Measurements from ENCODE around the gene ESF1. TPM values are rescaled to one million over a fixed set of nuclear protein-coding genes. Genes with fewer than 3 reads are reported as not detected.

The ESF1 gene
- total RNA-seq, 5 donors from 2014 or later (not counting 1 experiment from before 2014, with no cell fraction given), result 9.4 to 14.2 (median 12.2) TPM

- Histone ChIP-seq H3K27me3 (replicated peaks in 1 of 2; ENCODE audit: control insufficient read depth in 2 of 2, extremely low read depth in 1 of 2, insufficient read depth in 2 of 2, low read length in 1 of 2) (no peaks in the 10 kb centered on the region), H3K4me1 (ENCODE audit: control insufficient read depth in 1 of 2, extremely low read depth in 1 of 2, insufficient read depth in 2 of 2, low read length in 2 of 2) (peaks cover 14 to 30% of the 10 kb centered on the region in 2 experiments), H3K27ac (ENCODE audit: low read length) (peak overlapping the region; percentile 90), H3K4me3 (ENCODE audit: control insufficient read depth in 1 of 2, extremely low read depth in 1 of 2, low read length in 1 of 2) (peak overlapping the region; percentile 89 to 91), H3K9me3 (no peaks in the 10 kb centered on the region), H3K36me3 (ENCODE audit: control insufficient read depth in 2 of 2, extremely low read depth in 1 of 2, insufficient read depth in 1 of 2, low read length in 1 of 2) (peaks cover 0 to 17% of the 10 kb centered on the region in 2 donors)
- ChIA-PET CTCF (interaction anchor here (0.6 to 4.0 kb wide), 4 partner anchors 11 to 200 kb away, joined by 4 to 39 read pairs (median 14); no protein-coding TSS in a partner anchor), POLR2A (interaction anchor here (0.6 kb wide), 5 partner anchors 13 to 685 kb away, joined by 3 to 11 read pairs (median 5); no protein-coding TSS in a partner anchor)
- ATAC-seq (replicated peaks in 1 of 4) (peak in 3 of 4 experiments; percentile 6 to 20 (median 11)), DNase-seq (no peak)
- no peaks in the 10 kb centered on the region for H3K9me3 Mint-ChIP-seq
- H3K4me3 Mint-ChIP-seq, result peak overlapping the region; percentile 97 to 100 (median 99)
- peaks cover 67 to 75% (median 68%) of the 10 kb centered on the region in 3 donors for H3K4me1 Mint-ChIP-seq
- H3K36me3 Mint-ChIP-seq, result peaks cover 24% of the 10 kb centered on the region
- H3K27ac Mint-ChIP-seq, result peak overlapping the region; percentile 96 to 97
- 0% methylated on average over 12 of the region's 26 CpGs for WGBS (ENCODE audit: insufficient coverage)
- no peaks in the 10 kb centered on the region for H3K27me3 Mint-ChIP-seq
Observed at GRCh38 chr20:13784271-13784892, 337 bp downstream of the ESF1 start.

DNA sequence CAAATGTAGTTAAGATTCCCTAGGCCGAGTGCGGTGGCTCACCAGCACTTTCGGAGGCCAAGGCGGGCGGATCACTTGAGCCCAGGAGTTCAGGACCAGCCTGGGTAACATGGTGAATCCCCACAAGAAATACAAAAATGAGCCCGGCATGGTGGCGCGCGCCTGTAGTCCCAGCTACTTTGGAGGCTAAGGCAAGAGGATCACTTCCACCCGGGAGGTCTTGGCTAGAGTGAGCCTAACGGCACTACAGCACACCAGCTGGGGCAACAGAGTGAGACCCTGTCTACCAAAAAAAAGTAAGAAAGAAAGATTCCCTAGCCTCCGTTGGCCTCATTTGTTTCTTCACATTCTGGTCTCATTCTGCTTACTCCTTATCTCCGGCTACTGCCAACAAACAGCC, 1.2 kb downstream of the ESF1 start:
- no peak for DNase-seq
- Histone ChIP-seq H3K9me3 (no peaks in the 10 kb centered on the region), H3K4me1 (ENCODE audit: control insufficient read depth in 1 of 2, extremely low read depth in 1 of 2, insufficient read depth in 2 of 2, low read length in 2 of 2) (peaks cover 18 to 30% of the 10 kb centered on the region in 2 experiments), H3K27me3 (replicated peaks in 1 of 2; ENCODE audit: control insufficient read depth in 2 of 2, extremely low read depth in 1 of 2, insufficient read depth in 2 of 2, low read length in 1 of 2) (no peaks in the 10 kb centered on the region), H3K36me3 (ENCODE audit: control insufficient read depth in 2 of 2, extremely low read depth in 1 of 2, insufficient read depth in 1 of 2, low read length in 1 of 2) (peaks cover 0 to 21% of the 10 kb centered on the region in 2 donors), H3K4me3 (ENCODE audit: control insufficient read depth in 1 of 2, extremely low read depth in 1 of 2, low read length in 1 of 2) (no peak overlapping the region), H3K27ac (ENCODE audit: low read length) (no peak overlapping the region)
- ChIA-PET CTCF (interaction anchor here in 1 of 2 donors (4.0 kb wide), 1 partner anchor 11 kb away, joined by 39 read pairs; no protein-coding TSS in a partner anchor), POLR2A (interaction anchor here (0.6 kb wide), 3 partner anchors 12 to 609 kb away, joined by 3 to 5 read pairs (median 3); no protein-coding TSS in a partner anchor)
- Mint-ChIP-seq H3K4me1 (peaks cover 69 to 81% (median 70%) of the 10 kb centered on the region in 3 donors), H3K9me3 (no peaks in the 10 kb centered on the region), H3K27me3 (no peaks in the 10 kb centered on the region), H3K27ac (no peak overlapping the region), H3K36me3 (peaks cover 24% of the 10 kb centered on the region), H3K4me3 (peak overlapping the region; percentile 34 to 99 (median 97))
- no peak for ATAC-seq (replicated peaks in 1 of 4)
- WGBS (ENCODE audit: insufficient coverage), result 95% methylated on average over 9 of the region's 13 CpGs

- no peak overlapping the region for H3K4me3 Mint-ChIP-seq
- 94% methylated on average over 2 of the region's 3 CpGs for WGBS (ENCODE audit: insufficient coverage)
- Histone ChIP-seq H3K27ac (ENCODE audit: low read length) (no peak overlapping the region), H3K4me1 (ENCODE audit: control insufficient read depth in 1 of 2, extremely low read depth in 1 of 2, insufficient read depth in 2 of 2, low read length in 2 of 2) (peaks cover 6 to 9% of the 10 kb centered on the region in 2 experiments), H3K4me3 (ENCODE audit: control insufficient read depth in 1 of 2, extremely low read depth in 1 of 2, low read length in 1 of 2) (no peak overlapping the region), H3K27me3 (replicated peaks in 1 of 2; ENCODE audit: control insufficient read depth in 2 of 2, extremely low read depth in 1 of 2, insufficient read depth in 2 of 2, low read length in 1 of 2) (no peaks in the 10 kb centered on the region), H3K36me3 (ENCODE audit: control insufficient read depth in 2 of 2, extremely low read depth in 1 of 2, insufficient read depth in 1 of 2, low read length in 1 of 2) (peaks cover 2 to 48% of the 10 kb centered on the region in 2 donors), H3K9me3 (no peaks in the 10 kb centered on the region)
- H3K27ac Mint-ChIP-seq, result no peak overlapping the region
- peaks cover 54 to 64% (median 55%) of the 10 kb centered on the region in 3 donors for H3K4me1 Mint-ChIP-seq
- POLR2A ChIA-PET, result no interaction called here
- ATAC-seq (replicated peaks in 1 of 4) (no peak), DNase-seq (no peak)
- peaks cover 48% of the 10 kb centered on the region for H3K36me3 Mint-ChIP-seq
- no peaks in the 10 kb centered on the region for H3K27me3 Mint-ChIP-seq
- CTCF ChIA-PET, result no interaction called here
- H3K9me3 Mint-ChIP-seq, result no peaks in the 10 kb centered on the region
Observed at GRCh38 chr20:13778827-13779226, 5.9 kb downstream of the ESF1 start.

DNA sequence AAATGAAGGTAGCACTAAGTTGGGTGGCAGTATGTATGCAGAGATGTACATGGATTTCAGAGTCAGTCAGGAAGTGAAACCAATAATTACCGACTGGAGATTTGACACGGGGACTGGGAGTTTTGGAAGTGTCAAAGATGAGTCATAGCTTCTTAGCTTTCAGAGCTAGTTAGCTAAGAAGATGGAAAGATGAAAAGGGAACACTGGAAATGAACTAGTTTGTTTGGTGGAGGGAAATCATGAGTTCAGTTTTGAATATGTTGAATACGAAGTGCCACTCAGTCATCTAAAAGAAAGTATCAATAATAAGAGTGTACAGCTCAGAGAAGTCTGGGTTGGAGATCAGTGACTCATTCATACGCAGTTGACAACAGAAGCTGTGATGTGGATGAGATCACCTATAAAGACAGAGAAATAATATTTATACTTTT, 7.5 kb downstream of the ESF1 start:
- peaks cover 2 to 55% of the 10 kb centered on the region in 2 donors for H3K36me3 ChIP-seq (ENCODE audit: control insufficient read depth in 2 of 2, extremely low read depth in 1 of 2, insufficient read depth in 1 of 2, low read length in 1 of 2)
- Mint-ChIP-seq H3K27me3 (no peaks in the 10 kb centered on the region), H3K4me3 (peak overlapping the region in 1 of 3 donors; percentile 4), H3K27ac (peak overlapping the region; percentile 27 to 72), H3K36me3 (peaks cover 50% of the 10 kb centered on the region), H3K4me1 (peaks cover 40 to 53% (median 43%) of the 10 kb centered on the region in 3 donors), H3K9me3 (no peaks in the 10 kb centered on the region)
- ChIA-PET CTCF (interaction anchor here in 1 of 2 donors (1.4 kb wide), 1 partner anchor 11 kb away, joined by 4 read pairs; no protein-coding TSS in a partner anchor), POLR2A (no interaction called here)
- H3K27ac ChIP-seq (ENCODE audit: low read length), result no peak overlapping the region
- DNase-seq, result no peak
- peaks cover 0 to 4% of the 10 kb centered on the region in 2 experiments for H3K4me1 ChIP-seq (ENCODE audit: control insufficient read depth in 1 of 2, extremely low read depth in 1 of 2, insufficient read depth in 2 of 2, low read length in 2 of 2)
- WGBS (ENCODE audit: insufficient coverage), result 29% methylated on average over 2 of the region's 4 CpGs
- no peak overlapping the region for H3K4me3 ChIP-seq (ENCODE audit: control insufficient read depth in 1 of 2, extremely low read depth in 1 of 2, low read length in 1 of 2)
- H3K9me3 ChIP-seq, result no peaks in the 10 kb centered on the region
- ATAC-seq (replicated peaks in 1 of 4), result no peak
- H3K27me3 ChIP-seq (replicated peaks in 1 of 2; ENCODE audit: control insufficient read depth in 2 of 2, extremely low read depth in 1 of 2, insufficient read depth in 2 of 2, low read length in 1 of 2), result no peaks in the 10 kb centered on the region

DNA sequence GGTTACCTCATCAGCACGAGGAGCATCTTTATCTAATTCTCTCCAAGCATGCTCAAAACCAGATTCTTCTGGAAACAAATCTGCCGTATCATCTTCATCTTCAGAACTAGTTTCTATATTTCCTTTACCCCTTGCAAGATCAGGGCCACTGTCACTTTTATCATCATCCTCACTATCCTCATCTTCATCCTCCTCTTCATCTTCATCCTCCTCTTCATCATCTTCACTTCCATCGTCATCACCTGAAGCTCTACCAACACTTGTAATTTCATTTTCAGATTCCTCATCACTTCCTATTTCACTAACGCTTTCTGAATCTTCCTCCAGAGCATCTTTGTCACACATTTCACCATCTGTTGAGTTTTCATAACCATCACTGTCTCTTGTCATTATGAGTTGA, 8.9 kb downstream of the ESF1 start:
- Mint-ChIP-seq H3K27me3 (no peaks in the 10 kb centered on the region), H3K36me3 (peaks cover 47% of the 10 kb centered on the region), H3K27ac (no peak overlapping the region), H3K4me3 (no peak overlapping the region), H3K4me1 (peaks cover 34 to 42% (median 36%) of the 10 kb centered on the region in 3 donors), H3K9me3 (no peaks in the 10 kb centered on the region)
- Histone ChIP-seq H3K4me1 (ENCODE audit: control insufficient read depth in 1 of 2, extremely low read depth in 1 of 2, insufficient read depth in 2 of 2, low read length in 2 of 2) (peaks cover 0 to 4% of the 10 kb centered on the region in 2 experiments), H3K36me3 (ENCODE audit: control insufficient read depth in 2 of 2, extremely low read depth in 1 of 2, insufficient read depth in 1 of 2, low read length in 1 of 2) (peaks cover 2 to 52% of the 10 kb centered on the region in 2 donors), H3K9me3 (no peaks in the 10 kb centered on the region), H3K27ac (ENCODE audit: low read length) (no peak overlapping the region), H3K4me3 (ENCODE audit: control insufficient read depth in 1 of 2, extremely low read depth in 1 of 2, low read length in 1 of 2) (no peak overlapping the region), H3K27me3 (replicated peaks in 1 of 2; ENCODE audit: control insufficient read depth in 2 of 2, extremely low read depth in 1 of 2, insufficient read depth in 2 of 2, low read length in 1 of 2) (no peaks in the 10 kb centered on the region)
- ChIA-PET POLR2A (no interaction called here), CTCF (no interaction called here)
- DNase-seq, result no peak
- no peak for ATAC-seq (replicated peaks in 1 of 4)
- WGBS (ENCODE audit: insufficient coverage), result 66% methylated on average over 3 of the region's 4 CpGs

GRCh38 chr20:13772529-13772928, 12.2 kb downstream of the ESF1 start:
- H3K27me3 ChIP-seq (replicated peaks in 1 of 2; ENCODE audit: control insufficient read depth in 2 of 2, extremely low read depth in 1 of 2, insufficient read depth in 2 of 2, low read length in 1 of 2), result no peaks in the 10 kb centered on the region
- 80% methylated on average over 1 of the region's 4 CpGs for WGBS (ENCODE audit: insufficient coverage)
- no peak for ATAC-seq (replicated peaks in 1 of 4)
- CTCF ChIA-PET, result interaction anchor here (0.5 to 3.9 kb wide), 16 partner anchors 10 to 841 kb away, joined by 3 to 39 read pairs (median 4); partner anchors contain the start of genes ESF1 (in 2 of the 2) and NDUFAF5 (in 2 of the 2)
- no peak for DNase-seq
- POLR2A ChIA-PET, result interaction anchor here in 1 of 2 donors (0.6 kb wide), 1 partner anchor 21 kb away, joined by 3 read pairs; no protein-coding TSS in a partner anchor
- no peak overlapping the region for H3K27ac ChIP-seq (ENCODE audit: low read length)
- Mint-ChIP-seq H3K9me3 (no peaks in the 10 kb centered on the region), H3K4me1 (peaks cover 13 to 18% (median 14%) of the 10 kb centered on the region in 3 donors), H3K27ac (no peak overlapping the region), H3K36me3 (peaks cover 50% of the 10 kb centered on the region), H3K27me3 (no peaks in the 10 kb centered on the region), H3K4me3 (no peak overlapping the region)
- H3K4me1 ChIP-seq (ENCODE audit: control insufficient read depth in 1 of 2, extremely low read depth in 1 of 2, insufficient read depth in 2 of 2, low read length in 2 of 2), result no peaks in the 10 kb centered on the region
- no peak overlapping the region for H3K4me3 ChIP-seq (ENCODE audit: control insufficient read depth in 1 of 2, extremely low read depth in 1 of 2, low read length in 1 of 2)
- peaks cover 9 to 49% of the 10 kb centered on the region in 2 donors for H3K36me3 ChIP-seq (ENCODE audit: control insufficient read depth in 2 of 2, extremely low read depth in 1 of 2, insufficient read depth in 1 of 2, low read length in 1 of 2)
- no peaks in the 10 kb centered on the region for H3K9me3 ChIP-seq

All from T-cell (primary cell).